Cardiac ventricle fibroblast (primary cell): ENCODE results near the gene PKDCC. TPM values are rescaled to one million over a fixed set of nuclear protein-coding genes. Genes with fewer than 3 reads are reported as not detected.

Experiments used
- total RNA-seq: library from RNA; depleted of rRNA; stranded (reverse); fragments of >200 nt; gene quantifications from 2 replicates; pipeline ENCODE4 v1.2.3, GENCODE V29; 2015

The PKDCC gene
- 65.5 and 73.6 TPM in 2 replicates for total RNA-seq

GRCh38 chr2:42047488-42048298, at the start of gene PKDCC:
PKDCC (plus strand) TSS chr2:42048021; CDS start chr2:42048200, 179 bp downstream.

Other genes with a start within 250 kb of the PKDCC start
- gene EML4, start 121.3 kb downstream of the PKDCC start, total RNA-seq = 17.5 and 21.0 TPM in 2 replicates